ENCODE data around the gene IL17RB.
A peak's percentile ranks its signal among the peaks of the same experiment; 100 is the strongest.

Gene IL17RB

GRCh38 chr3:53883008-53883407, 36.6 kb downstream of the IL17RB start:
- Histone ChIP-seq H2AK5ac (ENCODE audit: low read length, severe bottlenecking) (no peak overlapping the region), H3K4me2 (ENCODE audit: low read length, poor library complexity, severe bottlenecking) (no peak overlapping the region), H2BK120ac (ENCODE audit: low read depth, low read length) (no peak overlapping the region), H3K9me3 (ENCODE audit: control insufficient read depth, low read length) (no peaks in the 10 kb centered on the region), H3K27me3 (ENCODE audit: control insufficient read depth in 1 of 2, insufficient read depth in 1 of 2, low read length in 2 of 2) (no peaks in the 10 kb centered on the region), H3K18ac (ENCODE audit: low read depth in 1 of 2, low read length in 2 of 2) (no peak overlapping the region), H4K91ac (ENCODE audit: low read length) (no peak overlapping the region), H3K4me1 (ENCODE audit: control insufficient read depth, insufficient read depth, low read depth, low read length) (peaks cover 6% of the 10 kb centered on the region), H2BK15ac (ENCODE audit: low read depth, poor library complexity, severe bottlenecking) (no peak overlapping the region), H3K4ac (ENCODE audit: low read depth in 1 of 2, low read length in 2 of 2) (no peak overlapping the region), H3K79me1 (replicated peaks; ENCODE audit: low read length, poor library complexity, severe bottlenecking) (peaks cover 13% of the 10 kb centered on the region), H3K27ac (ENCODE audit: low read length, poor library complexity, severe bottlenecking) (no peak overlapping the region), H3K9ac (ENCODE audit: low read length) (no peak overlapping the region), H2AFZ (ENCODE audit: low read depth, low read length) (no peak overlapping the region), H3K4me3 (ENCODE audit: insufficient read depth in 1 of 2, low read depth in 1 of 2, low read length in 2 of 2) (no peak overlapping the region), H3K36me3 (ENCODE audit: control insufficient read depth in 1 of 2, insufficient read depth in 2 of 2, low read depth in 1 of 2, low read length in 2 of 2) (peaks cover 10 to 63% of the 10 kb centered on the region in 2 experiments), H2BK5ac (ENCODE audit: low read depth, low read length, poor library complexity, severe bottlenecking) (no peak overlapping the region), H3K23ac (ENCODE audit: low read length in 2 of 2) (no peak overlapping the region), H3K14ac (ENCODE audit: low read length in 2 of 2) (no peak overlapping the region), H4K8ac (ENCODE audit: low read length) (no peak overlapping the region), H2BK12ac (ENCODE audit: low read length in 2 of 2) (no peak overlapping the region)
- DNase-seq: no peak
- 94% methylated on average over 4 of the region's 4 CpGs for WGBS

- Histone ChIP-seq H2BK120ac (ENCODE audit: low read depth, low read length) (no peak overlapping the region), H3K4me1 (ENCODE audit: control insufficient read depth, insufficient read depth, low read depth, low read length) (peaks cover 6% of the 10 kb centered on the region)
- DNase-seq: no peak
Observed at GRCh38 chr3:53884623-53885022, 38.3 kb downstream of the IL17RB start.

GRCh38 chr3:53885239-53885638, 38.9 kb downstream of the IL17RB start:
- Histone ChIP-seq H2AK5ac (ENCODE audit: low read length, severe bottlenecking) (no peak overlapping the region), H3K27ac (ENCODE audit: low read length, poor library complexity, severe bottlenecking) (no peak overlapping the region), H3K4me3 (ENCODE audit: insufficient read depth in 1 of 2, low read depth in 1 of 2, low read length in 2 of 2) (no peak overlapping the region), H3K23ac (ENCODE audit: low read length in 2 of 2) (no peak overlapping the region), H3K4ac (ENCODE audit: low read depth in 1 of 2, low read length in 2 of 2) (no peak overlapping the region), H3K79me1 (replicated peaks; ENCODE audit: low read length, poor library complexity, severe bottlenecking) (peaks cover 10% of the 10 kb centered on the region), H3K14ac (ENCODE audit: low read length in 2 of 2) (no peak overlapping the region), H3K18ac (ENCODE audit: low read depth in 1 of 2, low read length in 2 of 2) (no peak overlapping the region), H2BK15ac (ENCODE audit: low read depth, poor library complexity, severe bottlenecking) (no peak overlapping the region), H2BK12ac (ENCODE audit: low read length in 2 of 2) (no peak overlapping the region), H3K9ac (ENCODE audit: low read length) (no peak overlapping the region), H2BK120ac (ENCODE audit: low read depth, low read length) (no peak overlapping the region), H3K27me3 (ENCODE audit: control insufficient read depth in 1 of 2, insufficient read depth in 1 of 2, low read length in 2 of 2) (no peaks in the 10 kb centered on the region), H4K8ac (ENCODE audit: low read length) (no peak overlapping the region), H3K4me2 (ENCODE audit: low read length, poor library complexity, severe bottlenecking) (no peak overlapping the region), H3K9me3 (ENCODE audit: control insufficient read depth, low read length) (no peaks in the 10 kb centered on the region), H3K36me3 (ENCODE audit: control insufficient read depth in 1 of 2, insufficient read depth in 2 of 2, low read depth in 1 of 2, low read length in 2 of 2) (peaks cover 8 to 41% of the 10 kb centered on the region in 2 experiments), H4K91ac (ENCODE audit: low read length) (no peak overlapping the region), H2AFZ (ENCODE audit: low read depth, low read length) (no peak overlapping the region), H3K4me1 (ENCODE audit: control insufficient read depth, insufficient read depth, low read depth, low read length) (peaks cover 6% of the 10 kb centered on the region), H2BK5ac (ENCODE audit: low read depth, low read length, poor library complexity, severe bottlenecking) (no peak overlapping the region)
- WGBS: no CpG with 5 or more reads among the region's 3 CpGs
- DNase-seq: peak; percentile 65

More at GRCh38 chr3:53884623-53885022, 38.3 kb downstream of the IL17RB start:
- Histone ChIP-seq H3K79me1 (replicated peaks; ENCODE audit: low read length, poor library complexity, severe bottlenecking) (peaks cover 12% of the 10 kb centered on the region), H3K14ac (ENCODE audit: low read length in 2 of 2) (no peak overlapping the region), H2BK12ac (ENCODE audit: low read length in 2 of 2) (no peak overlapping the region), H3K27ac (ENCODE audit: low read length, poor library complexity, severe bottlenecking) (no peak overlapping the region), H2AFZ (ENCODE audit: low read depth, low read length) (no peak overlapping the region), H3K27me3 (ENCODE audit: control insufficient read depth in 1 of 2, insufficient read depth in 1 of 2, low read length in 2 of 2) (no peaks in the 10 kb centered on the region), H3K4ac (ENCODE audit: low read depth in 1 of 2, low read length in 2 of 2) (no peak overlapping the region), H4K8ac (ENCODE audit: low read length) (no peak overlapping the region), H2BK15ac (ENCODE audit: low read depth, poor library complexity, severe bottlenecking) (no peak overlapping the region), H3K4me3 (ENCODE audit: insufficient read depth in 1 of 2, low read depth in 1 of 2, low read length in 2 of 2) (no peak overlapping the region), H3K9me3 (ENCODE audit: control insufficient read depth, low read length) (no peaks in the 10 kb centered on the region), H3K36me3 (ENCODE audit: control insufficient read depth in 1 of 2, insufficient read depth in 2 of 2, low read depth in 1 of 2, low read length in 2 of 2) (peaks cover 8 to 47% of the 10 kb centered on the region in 2 experiments), H3K9ac (ENCODE audit: low read length) (no peak overlapping the region), H2AK5ac (ENCODE audit: low read length, severe bottlenecking) (no peak overlapping the region), H3K4me2 (ENCODE audit: low read length, poor library complexity, severe bottlenecking) (no peak overlapping the region), H4K91ac (ENCODE audit: low read length) (no peak overlapping the region), H3K23ac (ENCODE audit: low read length in 2 of 2) (no peak overlapping the region), H2BK5ac (ENCODE audit: low read depth, low read length, poor library complexity, severe bottlenecking) (no peak overlapping the region), H3K18ac (ENCODE audit: low read depth in 1 of 2, low read length in 2 of 2) (no peak overlapping the region)
- WGBS: 96% methylated on average over 9 of the region's 11 CpGs

- no peak overlapping the region for H3K23ac ChIP-seq (ENCODE audit: low read length in 2 of 2)
- no peaks in the 10 kb centered on the region for H3K9me3 ChIP-seq (ENCODE audit: control insufficient read depth, low read length)
- no peak overlapping the region for H3K18ac ChIP-seq (ENCODE audit: low read depth in 1 of 2, low read length in 2 of 2)
- H3K4me2 ChIP-seq (ENCODE audit: low read length, poor library complexity, severe bottlenecking): no peak overlapping the region
- H2BK12ac ChIP-seq (ENCODE audit: low read length in 2 of 2): no peak overlapping the region
- no peak overlapping the region for H3K4me3 ChIP-seq (ENCODE audit: insufficient read depth in 1 of 2, low read depth in 1 of 2, low read length in 2 of 2)
- H2AFZ ChIP-seq (ENCODE audit: low read depth, low read length): no peak overlapping the region
- H3K79me1 ChIP-seq (replicated peaks; ENCODE audit: low read length, poor library complexity, severe bottlenecking): peaks cover 11% of the 10 kb centered on the region
- H3K27me3 ChIP-seq (ENCODE audit: control insufficient read depth in 1 of 2, insufficient read depth in 1 of 2, low read length in 2 of 2): no peaks in the 10 kb centered on the region
- no peak overlapping the region for H2AK5ac ChIP-seq (ENCODE audit: low read length, severe bottlenecking)
- H4K8ac ChIP-seq (ENCODE audit: low read length): no peak overlapping the region
- no peak overlapping the region for H3K14ac ChIP-seq (ENCODE audit: low read length in 2 of 2)
- H4K91ac ChIP-seq (ENCODE audit: low read length): no peak overlapping the region
- H2BK15ac ChIP-seq (ENCODE audit: low read depth, poor library complexity, severe bottlenecking): no peak overlapping the region
- no peak overlapping the region for H2BK120ac ChIP-seq (ENCODE audit: low read depth, low read length)
- H3K9ac ChIP-seq (ENCODE audit: low read length): no peak overlapping the region
- no peak overlapping the region for H3K4ac ChIP-seq (ENCODE audit: low read depth in 1 of 2, low read length in 2 of 2)
- no peak for DNase-seq
- H3K4me1 ChIP-seq (ENCODE audit: control insufficient read depth, insufficient read depth, low read depth, low read length): no peaks in the 10 kb centered on the region
- H3K36me3 ChIP-seq (ENCODE audit: control insufficient read depth in 1 of 2, insufficient read depth in 2 of 2, low read depth in 1 of 2, low read length in 2 of 2): peaks cover 8 to 41% of the 10 kb centered on the region in 2 experiments
- H3K27ac ChIP-seq (ENCODE audit: low read length, poor library complexity, severe bottlenecking): no peak overlapping the region
- H2BK5ac ChIP-seq (ENCODE audit: low read depth, low read length, poor library complexity, severe bottlenecking): no peak overlapping the region
Observed at GRCh38 chr3:53887446-53887845, 41.1 kb downstream of the IL17RB start.
